Spleen (tissue), 11 donors: ENCODE measurements around the gene SRRM2. TPM values are rescaled to one million over a fixed set of nuclear protein-coding genes. Genes with fewer than 3 reads are reported as not detected.

Experiments used
- DNase-seq: peaks from one replicate; pipeline ENCODE4 v3.0.0-alpha.2; 2020
- H3K27ac ChIP-seq, 8 donors: fragments of 200-600 bp; sonication (generic) in 7 of 8; 1 replicate in 4 of 8; 2 replicates in 4 of 8; pipeline versions ENCODE4 v1.5.0 to v1.8.0; 2016 to 2021; ENCODE audit warnings: inconsistent platforms in 4 of 8, mild to moderate bottlenecking in 4 of 8, moderate library complexity in 1 of 8
- H3K27me3 ChIP-seq, 7 donors: fragments of 200-600 bp; sonication (generic) in 6 of 7; replicated peaks in 1 of 7; 1 replicate in 4 of 7; 2 replicates in 3 of 7; pipeline versions ENCODE4 v1.5.0 to v1.8.0; 2016 to 2021; ENCODE audit warnings: inconsistent platforms in 3 of 7, mild to moderate bottlenecking in 1 of 7
- H3K36me3 ChIP-seq, 6 donors: fragments of 200-600 bp; sonication (generic) in 5 of 6; 1 replicate in 4 of 6; 2 replicates in 2 of 6; pipeline versions ENCODE4 v1.5.0 to v1.8.0; 2016 to 2021; ENCODE audit warnings: inconsistent platforms in 2 of 6
- H3K4me1 ChIP-seq, 6 donors: fragments of 200-600 bp; sonication (generic) in 5 of 6; 1 replicate in 3 of 6; 2 replicates in 3 of 6; pipeline versions ENCODE4 v1.5.0 to v1.8.0; 2016 to 2021; ENCODE audit warnings: inconsistent platforms in 3 of 6
- H3K4me3 ChIP-seq, 8 donors: fragments of 200-600 bp; sonication (generic) in 7 of 8; 1 replicate in 4 of 8; 2 replicates in 4 of 8; pipeline versions ENCODE4 v1.5.0 to v1.8.0; 2016 to 2021; ENCODE audit warnings: inconsistent platforms in 4 of 8, mild to moderate bottlenecking in 4 of 8, moderate library complexity in 2 of 8
- H3K9me3 ChIP-seq, 8 donors: fragments of 200-600 bp; sonication (generic) in 7 of 8; 1 replicate in 4 of 8; 2 replicates in 4 of 8; pipeline versions ENCODE4 v1.5.0 to v1.8.0; 2016 to 2021; ENCODE audit warnings: inconsistent platforms in 4 of 8
- CTCF ChIP-seq, 11 experiments: fragments of 200-600 bp in 7 of 11; fragments of 450-650 bp in 4 of 11; sonication (generic) in 4 of 11; IDR thresholded peaks in 8 of 11; conservative IDR thresholded peaks in 3 of 11; 1 replicate in 7 of 11; 2 replicates in 4 of 11; pipeline versions ENCODE4 v1.4.0 to v1.8.0; 2016 to 2021; ENCODE audit warnings: antibody characterized with exemption in 11 of 11, inconsistent platforms in 4 of 11, mild to moderate bottlenecking in 1 of 11
- POLR2A ChIP-seq, 3 donors: fragments of 450-650 bp; IDR thresholded peaks; one replicate each; pipeline ENCODE4 v1.5.1; 2017; ENCODE audit warnings: antibody characterized with exemption in 3 of 3, mild to moderate bottlenecking in 1 of 3
- POLR2AphosphoS5 ChIP-seq, 3 donors: sonication (generic); formaldehyde crosslinking; IDR thresholded peaks; one replicate each; pipeline ENCODE4 v1.5.1; 2017; ENCODE audit warnings: antibody characterized with exemption in 3 of 3
- WGBS, 5 donors: extraction: QIAGEN DNeasy Blood & Tissue Kit in 3 of 5; methylation state at CpG; one replicate each; pipeline versions ENCODE4 v1.1.5 to v1.1.7; 2013 to 2018; 5-methylcytosine and 5-hydroxymethylcytosine counted together
- intact Hi-C: fragments of 100-400 bp; cut with DNase I; formaldehyde crosslinking; loops from one replicate; pipeline ENCODE4 v1.15.0; 2023; ENCODE audit warnings: low total_unique reads
- polyA plus RNA-seq, 3 donors: library from polyadenylated mRNA; stranded (reverse); fragments of 200-250 nt; gene quantifications; one replicate each; pipeline ENCODE4 v1.2.1, GENCODE V29; 2013
- total RNA-seq, 7 donors: library from RNA; depleted of rRNA in 3 of 7; stranded (reverse); fragments of >200 nt in 3 of 7; fragmentation: NEBNext Ultra II Directional in 4 of 7; extraction: Animal tissue kit (Norgen Biotek cat#: 25700) in 4 of 7; gene quantifications; one replicate each; pipeline versions ENCODE4 v1.1.0 to v1.2.1, GENCODE V29; 2016 to 2021
- donor health status: healthy with polysubstance abuse.
- donor health status: DM: no; HTN: no; CAD: no; lungs with moderate emphysema.
- donor health status: DM: no; HTN: no; CAD: no.
- donor health status: Bipolar disorder and iron deficiency.
- donor health status: healthy.
- donor health status: DM: no; HTN: no; CAD: no.
- donor health status: DM: yes; HTN: yes; CAD: no.

SRRM2 gene
- total and polyA plus RNA-seq, 10 donors: 239 to 1,169 (median 839) TPM

GRCh38 chr16:2815299-2815771 lies 62.9 kb downstream of the SRRM2 start:
- peak; percentile 35 for DNase-seq
- WGBS, 5 donors: 78 to 90% (median 84%) methylated on average over 5 to 10 of the region's 10 CpGs
- Histone ChIP-seq H3K4me3 (no peak overlapping the region), H3K27me3 (peaks cover 0 to 80% (median 5%) of the 10 kb centered on the region in 7 donors), H3K4me1 (peaks cover 0 to 9% (median 0%) of the 10 kb centered on the region in 6 donors), H3K9me3 (no peaks in the 10 kb centered on the region), H3K27ac (no peak overlapping the region), H3K36me3 (no peaks in the 10 kb centered on the region)
- intact Hi-C loops: no loop called here
- TF ChIP-seq POLR2AphosphoS5 (IDR thresholded peaks at IDR 0.05): no peak
- TF ChIP-seq CTCF (IDR thresholded peaks at IDR 0.05 in 8 of 11, conservative IDR thresholded peaks at IDR 0.05 in 3 of 11): no peak
- TF ChIP-seq POLR2A (IDR thresholded peaks at IDR 0.05): no peak

DNA sequence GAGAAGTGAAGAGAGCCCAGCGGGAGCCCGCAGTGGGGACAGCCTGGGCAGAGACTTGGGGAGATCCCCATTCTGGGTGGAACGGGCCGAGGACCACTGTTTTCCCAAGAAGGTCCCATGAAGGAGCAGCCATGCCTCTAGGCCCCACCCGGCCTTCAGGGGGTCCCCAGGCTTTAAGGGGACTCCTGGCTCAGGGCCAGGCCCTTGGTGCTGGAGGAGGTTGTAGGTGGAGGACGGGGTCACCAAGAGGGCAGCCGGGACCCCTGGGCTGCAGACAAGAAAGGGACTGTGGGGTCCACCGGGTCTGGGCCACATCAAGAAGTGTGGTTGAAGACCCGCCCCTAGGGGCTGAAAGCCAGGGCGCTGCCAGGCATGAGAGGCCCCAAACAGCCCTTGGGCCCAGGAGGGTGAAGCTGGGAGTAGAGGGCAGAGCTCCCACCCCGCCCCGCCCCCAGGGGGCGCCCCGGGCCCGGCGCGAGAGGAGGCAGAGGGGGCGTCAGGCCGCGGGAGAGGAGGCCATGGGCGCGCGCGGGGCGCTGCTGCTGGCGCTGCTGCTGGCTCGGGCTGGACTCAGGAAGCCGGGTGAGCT lies 64.4 kb downstream of the SRRM2 start, which contains the start of gene PRSS21:
Gene PRSS21 (plus strand): TSS at position 487 of the 589 bp plus-strand sequence. CDS start 32 bp downstream, at position 519.
- no peaks in the 10 kb centered on the region for H3K9me3 ChIP-seq
- 50 to 80% (median 65%) methylated on average over 20 to 28 of the region's 28 CpGs for WGBS, 5 donors
- H3K4me1 ChIP-seq: peaks cover 0 to 9% (median 0%) of the 10 kb centered on the region in 6 donors
- H3K27ac ChIP-seq: no peak within 1 kb of the TSS
- TF ChIP-seq CTCF (IDR thresholded peaks at IDR 0.05 in 8 of 11, conservative IDR thresholded peaks at IDR 0.05 in 3 of 11) (peak in 4 of 11 experiments; percentile 32 to 46 (median 34)), POLR2A (IDR thresholded peaks at IDR 0.05) (no peak)
- no peaks in the 10 kb centered on the region for H3K36me3 ChIP-seq
- peak within 1 kb of the TSS in 2 of 8 donors; percentile 35 to 52 for H3K4me3 ChIP-seq
- H3K27me3 ChIP-seq: peaks cover 0 to 71% (median 5%) of the 10 kb centered on the region in 7 donors
- intact Hi-C loops: no loop called here
- no peak for DNase-seq

GRCh38 chr16:2817340-2818271 lies 65.2 kb downstream of the SRRM2 start:
- H3K9me3 ChIP-seq: no peaks in the 10 kb centered on the region
- WGBS, 5 donors: 68 to 84% (median 75%) methylated on average over 56 to 68 of the region's 68 CpGs
- TF ChIP-seq POLR2A (IDR thresholded peaks at IDR 0.05) (no peak), CTCF (IDR thresholded peaks at IDR 0.05 in 8 of 11, conservative IDR thresholded peaks at IDR 0.05 in 3 of 11) (no peak), POLR2AphosphoS5 (IDR thresholded peaks at IDR 0.05) (no peak)
- peak overlapping the region in 2 of 8 donors; percentile 35 to 52 for H3K4me3 ChIP-seq
- peak; percentile 66 for DNase-seq
- no peaks in the 10 kb centered on the region for H3K36me3 ChIP-seq
- H3K27me3 ChIP-seq: peaks cover 0 to 64% (median 5%) of the 10 kb centered on the region in 7 donors
- no peak overlapping the region for H3K27ac ChIP-seq
- peaks cover 0 to 9% (median 0%) of the 10 kb centered on the region in 6 donors for H3K4me1 ChIP-seq
- intact Hi-C loops: no loop called here
